HCT116 (cell line): ENCODE measurements around the gene IQCM. TPM values are rescaled to one million over a fixed set of nuclear protein-coding genes. Genes with fewer than 3 reads are reported as not detected.

ENCODE experiments used
- ATAC-seq: fragments of 200-7000 bp; cut with Tn5 transposase; 2 replicates; pipeline ENCODE4 v1.9.1; 2020; ENCODE audit warnings: mild to moderate bottlenecking, moderate library complexity
- BruUV-seq: library from RNA; stranded (reverse); fragments of 400-500 nt; replicated peaks from 2 replicates; lab custom pipeline; 2021; lab: Mats Ljungman, UMichigan
- CTCF ChIA-PET: fragments of 300-600 bp; sonication (Branson Sonifier 250); formaldehyde crosslinking; loops from one replicate; lab custom pipeline; 2021; ENCODE audit warnings: antibody characterized with exemption; lab: Charles Lee
- POLR2A ChIA-PET: fragments of 300-600, 350-600 bp; sonication (Branson Sonifier 250); formaldehyde crosslinking; loops from one replicate; lab custom pipeline; 2021; ENCODE audit warnings: antibody characterized with exemption; lab: Charles Lee
- RAD21 ChIA-PET, 2 experiments: fragments of 300-600 bp; sonication (Branson Sonifier 250); formaldehyde crosslinking; loops; one replicate each; lab custom pipeline; 2023; ENCODE audit warnings: low total read pairs in 2 of 2; ENCODE audit not compliant: uncharacterized antibody in 2 of 2, unreplicated experiment in 2 of 2, low non-redundant PET in 1 of 2; lab: Charles Lee
- DNase-seq: peaks from one replicate; pipeline ENCODE4 v3.0.0-alpha.2; 2010; ENCODE audit warnings: low read depth, low spot score
- H2AFZ ChIP-seq: fragments of 200-600 bp; shearing (Covaris generic), sonication (generic); 2 replicates; pipeline ENCODE4 v1.6.1; 2017; ENCODE audit warnings: low read depth, mixed run types, mixed read lengths, antibody characterized with exemption, low read length; ENCODE audit not compliant: poor library complexity, severe bottlenecking
- H3K27ac ChIP-seq: 2 replicates; pipeline ENCODE4 v1.5.1; 2012; ENCODE audit warnings: low read depth, low read length
- H3K27me3 ChIP-seq: fragments of 200-600 bp; sonication (generic); 2 replicates; pipeline ENCODE4 v1.6.1; 2016; ENCODE audit warnings: mixed run types, low read length, mixed read lengths; ENCODE audit not compliant: insufficient read depth
- H3K36me3 ChIP-seq, 2 experiments: fragments of 200-500 bp in 1 of 2; fragments of 200-600 bp in 1 of 2; sonication (Bioruptor generic) in 1 of 2; sonication (generic) in 1 of 2; 2 replicates each; pipeline versions ENCODE4 v1.5.1 to v1.6.1; 2014 to 2016; ENCODE audit warnings: low read length in 2 of 2, inconsistent platforms in 1 of 2, mixed read lengths in 1 of 2, mixed run types in 1 of 2; ENCODE audit not compliant: insufficient read depth in 2 of 2, control insufficient read depth in 1 of 2
- H3K4me1 ChIP-seq, 2 experiments: fragments of 200-600 bp in 1 of 2; sonication (generic) in 1 of 2; 2 replicates each; pipeline versions ENCODE4 v1.5.1 to v1.6.1; 2012 to 2017; ENCODE audit warnings: low read length in 2 of 2, inconsistent platforms in 1 of 2, mild to moderate bottlenecking in 1 of 2, mixed read lengths in 1 of 2, mixed run types in 1 of 2, moderate library complexity in 1 of 2; ENCODE audit not compliant: insufficient read depth in 2 of 2, control insufficient read depth in 1 of 2
- H3K4me2 ChIP-seq: fragments of 200-600 bp; sonication (generic); 2 replicates; pipeline ENCODE4 v1.6.1; 2017; ENCODE audit warnings: mixed run types, low read length, mixed read lengths
- H3K4me3 ChIP-seq, 2 experiments: fragments of 200-600 bp in 1 of 2; sonication (generic) in 1 of 2; replicated peaks in 1 of 2; 2 replicates each; pipeline ENCODE4 v1.5.1; 2011 to 2016; ENCODE audit warnings: low read length in 2 of 2, control low read depth in 1 of 2, low read depth in 1 of 2, mild to moderate bottlenecking in 1 of 2, mixed read lengths in 1 of 2, mixed run types in 1 of 2
- H3K79me2 ChIP-seq: fragments of 200-600 bp; sonication (generic); 2 replicates; pipeline ENCODE4 v1.6.1; 2017; ENCODE audit warnings: mild to moderate bottlenecking, mixed run types, low read length, moderate library complexity, mixed read lengths; ENCODE audit not compliant: insufficient read depth
- H3K9ac ChIP-seq: fragments of 200-600 bp; sonication (generic); 2 replicates; pipeline ENCODE4 v1.6.1; 2016; ENCODE audit warnings: low read length, mixed read lengths
- H3K9me2 ChIP-seq: fragments of 200-600 bp; sonication (generic), shearing (Covaris generic); 2 replicates; pipeline ENCODE4 v1.6.1; 2017; ENCODE audit warnings: mixed run types, mild to moderate bottlenecking, moderate library complexity; ENCODE audit not compliant: insufficient read depth
- H3K9me3 ChIP-seq, 2 experiments: fragments of 200-500 bp in 1 of 2; fragments of 200-600 bp in 1 of 2; sonication (Bioruptor generic) in 1 of 2; sonication (generic) in 1 of 2; 2 replicates each; pipeline ENCODE4 v1.6.1; 2014 to 2017; ENCODE audit warnings: low read length in 2 of 2, mixed read lengths in 2 of 2, inconsistent platforms in 1 of 2, low read depth in 1 of 2, mild to moderate bottlenecking in 1 of 2, mixed run types in 1 of 2, moderate library complexity in 1 of 2; ENCODE audit not compliant: control insufficient read depth in 1 of 2, insufficient read depth in 1 of 2
- H4K20me1 ChIP-seq: fragments of 200-600 bp; sonication (generic), shearing (Covaris generic); 2 replicates; pipeline ENCODE4 v1.6.1; 2017; ENCODE audit warnings: mixed run types, mild to moderate bottlenecking, moderate library complexity; ENCODE audit not compliant: insufficient read depth
- ATF3 ChIP-seq: IDR thresholded peaks from 2 replicates; pipeline ENCODE4 v1.6.1; 2012
- CBX3 ChIP-seq: IDR thresholded peaks from 2 replicates; pipeline ENCODE4 v1.6.1; 2012; ENCODE audit warnings: low read depth
- CTCF ChIP-seq, 3 experiments: fragments of 200-600 bp in 1 of 3; sonication (generic) in 1 of 3; IDR thresholded peaks in 2 of 3; conservative IDR thresholded peaks in 1 of 3; 2 replicates each; pipeline ENCODE4 v1.5.1; 2012 to 2017; ENCODE audit warnings: low read depth in 2 of 3, low read length in 2 of 3, antibody characterized with exemption in 1 of 3, borderline replicate concordance in 1 of 3, control low read depth in 1 of 3, mild to moderate bottlenecking in 1 of 3, mixed read lengths in 1 of 3, mixed run types in 1 of 3, moderate library complexity in 1 of 3; ENCODE audit not compliant: insufficient read depth in 1 of 3
- ELF1 ChIP-seq: IDR thresholded peaks from 2 replicates; pipeline ENCODE4 v1.6.1; 2012; ENCODE audit warnings: low read depth, borderline replicate concordance
- EZH2 ChIP-seq: fragments of 200-600 bp; sonication (generic); IDR thresholded peaks from 2 replicates; pipeline ENCODE4 v1.6.1; 2017; ENCODE audit warnings: antibody characterized with exemption, mixed run types
- EZH2phosphoT487 ChIP-seq: fragments of 200-600 bp; IDR thresholded peaks from 2 replicates; pipeline ENCODE4 v1.6.1; 2018; ENCODE audit warnings: antibody characterized with exemption, borderline replicate concordance
- MAX ChIP-seq: IDR thresholded peaks from 2 replicates; pipeline ENCODE4 v1.6.1; 2012
- RAD21 ChIP-seq: IDR thresholded peaks from 2 replicates; pipeline ENCODE4 v1.6.1; 2012; ENCODE audit warnings: low read depth, mild to moderate bottlenecking
- SRF ChIP-seq: IDR thresholded peaks from 2 replicates; pipeline ENCODE4 v1.6.1; 2012; ENCODE audit warnings: low read depth
- YY1 ChIP-seq: IDR thresholded peaks from 2 replicates; pipeline ENCODE4 v1.6.1; 2011; ENCODE audit warnings: low read length, low read depth, moderate library complexity, mild to moderate bottlenecking; ENCODE audit not compliant: insufficient replicate concordance; ENCODE audit errors: extremely low read depth
- intact Hi-C: fragments of 100-400 bp; cut with micrococcal nuclease; formaldehyde crosslinking; loops from 2 replicates; pipeline ENCODE4 v1.10.0; 2022
- total RNA-seq: library from RNA; stranded (reverse); gene quantifications from one replicate; pipeline ENCODE4 v1.2.1, GENCODE V29; 2021; ENCODE audit not compliant: unreplicated experiment

The IQCM gene
- total RNA-seq, 1 experiment from 2014 or later = 0.20 TPM

GRCh38 chr4:149349541-149349940, 466.1 kb downstream of the IQCM start:
- intact Hi-C loops = no loop called here
- Histone ChIP-seq H3K9ac (no peak overlapping the region), H3K4me2 (no peak overlapping the region), H3K79me2 (no peaks in the 10 kb centered on the region), H3K4me1 (no peaks in the 10 kb centered on the region), H3K9me3 (no peaks in the 10 kb centered on the region), H3K9me2 (no peaks in the 10 kb centered on the region), H3K36me3 (no peaks in the 10 kb centered on the region), H4K20me1 (no peaks in the 10 kb centered on the region), H2AFZ (no peak overlapping the region), H3K27me3 (no peaks in the 10 kb centered on the region), H3K4me3 (no peak overlapping the region), H3K27ac (no peak overlapping the region)
- ChIA-PET RAD21 (no interaction called here), CTCF (no interaction called here), POLR2A (no interaction called here)
- DNase-seq = no peak
- ATAC-seq = no peak
- TF ChIP-seq ATF3 (no peak), EZH2phosphoT487 (no peak)
- TF ChIP-seq, all 23 proteins: peak for 0
- no TSS peak for BruUV-seq

GRCh38 chr4:149347139-149347538, 468.5 kb downstream of the IQCM start:
- H3K4me3 ChIP-seq = no peak overlapping the region
- no peaks in the 10 kb centered on the region for H3K4me1 ChIP-seq
- ATAC-seq = no peak
- no peak for DNase-seq
- no peaks in the 10 kb centered on the region for H3K9me2 ChIP-seq
- RAD21 ChIA-PET = no interaction called here
- H3K27ac ChIP-seq = no peak overlapping the region
- H3K4me2 ChIP-seq = no peak overlapping the region
- intact Hi-C loops = no loop called here
- POLR2A ChIA-PET = interaction anchor here (0.6 kb wide), 1 partner anchor 536 kb away, joined by 3 read pairs; no protein-coding TSS in a partner anchor
- no peaks in the 10 kb centered on the region for H3K27me3 ChIP-seq
- H3K9me3 ChIP-seq = no peaks in the 10 kb centered on the region
- H2AFZ ChIP-seq = no peak overlapping the region
- H3K9ac ChIP-seq = no peak overlapping the region
- H3K36me3 ChIP-seq = no peaks in the 10 kb centered on the region
- no peaks in the 10 kb centered on the region for H3K79me2 ChIP-seq
- BruUV-seq = no TSS peak
- no peaks in the 10 kb centered on the region for H4K20me1 ChIP-seq
- CTCF ChIA-PET = no interaction called here
- no peak for TF ChIP-seq CTCF (IDR thresholded peaks at IDR 0.05 in 2 of 3, conservative IDR thresholded peaks at IDR 0.05 in 1 of 3; ENCODE audit: borderline replicate concordance in 1 of 3, insufficient read depth in 1 of 3, low read depth in 2 of 3, low read length in 2 of 3)
- no peak for TF ChIP-seq SRF
- no peak for TF ChIP-seq CBX3
- TF ChIP-seq YY1 = no peak
- TF ChIP-seq EZH2 = no peak
- TF ChIP-seq RAD21 = no peak
- TF ChIP-seq ELF1 = no peak
- no peak for TF ChIP-seq MAX
